Vagina (tissue), 2 donors: Measurements from ENCODE around the gene EML1. TPM values are rescaled to one million over a fixed set of nuclear protein-coding genes. Genes with fewer than 3 reads are reported as not detected.

ENCODE experiments used
- DNase-seq, 2 donors: peaks; one replicate each; pipeline ENCODE4 v3.0.0-alpha.2; 2017; ENCODE audit errors: extremely low spot score in 2 of 2
- H3K27ac ChIP-seq: fragments of 200-600 bp; sonication (generic); one replicate; pipeline ENCODE4 v1.5.1; 2019
- H3K27me3 ChIP-seq: fragments of 200-600 bp; sonication (generic); one replicate; pipeline ENCODE4 v1.5.1; 2019
- H3K36me3 ChIP-seq, 2 donors: fragments of 200-600 bp; sonication (generic); one replicate each; pipeline ENCODE4 v1.5.1; 2017 to 2019
- H3K4me1 ChIP-seq: fragments of 200-600 bp; sonication (generic); one replicate; pipeline ENCODE4 v1.5.1; 2019
- H3K4me3 ChIP-seq, 2 donors: fragments of 200-600 bp; sonication (generic); 1 replicate in 1 of 2; 2 replicates in 1 of 2; pipeline ENCODE4 v1.5.1; 2016 to 2019
- H3K9me3 ChIP-seq: fragments of 200-600 bp; sonication (generic); one replicate; pipeline ENCODE4 v1.5.1; 2019
- POLR2A ChIP-seq, 2 donors: fragments of 450-650 bp; IDR thresholded peaks; one replicate each; pipeline ENCODE4 v1.6.1; 2017; ENCODE audit warnings: antibody characterized with exemption in 2 of 2, mild to moderate bottlenecking in 2 of 2, moderate library complexity in 2 of 2
- POLR2AphosphoS5 ChIP-seq, 2 donors: sonication (generic); formaldehyde crosslinking; IDR thresholded peaks; one replicate each; pipeline ENCODE4 v1.9.0; 2017; ENCODE audit warnings: antibody characterized with exemption in 2 of 2, mild to moderate bottlenecking in 2 of 2, low read depth in 1 of 2; ENCODE audit not compliant: insufficient read depth in 1 of 2
- intact Hi-C: fragments of 100-400 bp; cut with DNase I; formaldehyde crosslinking; loops from one replicate; pipeline ENCODE4 v1.15.1; 2023
- total RNA-seq: library from RNA; depleted of rRNA; stranded (reverse); fragments of >200 nt; gene quantifications from one replicate; pipeline ENCODE4 v1.2.3, GENCODE V29; 2016
- TF ChIP-seq, protein P1 (sequence below), 3 experiments: fragments of 450-650 bp in 2 of 3; fragments of 200-600 bp in 1 of 3; sonication (generic) in 1 of 3; IDR thresholded peaks; one replicate each; pipeline ENCODE4 v1.5.1; 2017 to 2019; ENCODE audit warnings: antibody characterized with exemption in 3 of 3, mild to moderate bottlenecking in 2 of 3, moderate library complexity in 2 of 3

The EML1 gene
- total RNA-seq, 1 donor from 2014 or later, result 32.7 TPM

DNA sequence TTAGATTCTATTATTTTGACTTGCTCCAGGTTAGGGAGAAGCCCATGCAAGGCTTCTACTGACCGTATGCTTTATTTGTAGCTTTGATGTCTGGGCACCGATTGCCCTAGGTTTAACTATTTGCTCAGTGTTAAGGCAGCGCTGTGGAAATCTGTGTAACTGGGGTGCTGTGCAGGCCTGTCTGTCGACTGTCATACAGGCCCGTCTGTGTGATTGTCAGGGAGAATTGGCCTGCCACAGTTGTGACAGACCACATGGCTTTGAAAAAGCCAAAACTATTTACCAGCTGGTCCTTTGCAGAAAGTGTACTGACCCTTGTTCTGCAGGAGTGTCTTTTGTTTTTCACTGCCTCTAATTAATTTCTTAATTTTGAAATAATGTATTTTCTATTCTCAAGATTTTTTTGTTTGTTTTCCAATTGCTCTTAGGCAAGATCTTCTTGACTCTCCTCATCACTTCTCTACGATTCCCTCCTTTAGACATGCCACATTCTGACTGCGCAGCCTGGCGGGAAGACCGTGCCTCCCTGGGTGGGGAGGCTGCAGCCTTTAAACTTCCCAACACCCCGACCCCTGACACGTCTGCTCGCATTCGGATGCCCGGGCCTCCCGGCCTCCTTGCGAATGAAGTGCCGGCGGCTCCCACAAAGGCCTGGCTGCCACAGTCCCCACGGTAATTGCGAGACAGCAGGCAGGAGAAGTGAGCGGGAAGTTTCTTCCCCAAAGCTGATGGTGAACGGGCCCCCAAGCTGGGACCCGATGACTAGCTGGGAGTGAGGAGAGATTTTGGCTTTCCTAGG, 173.0 kb downstream of the EML1 start:
- intact Hi-C loops, result no loop called here

DNA sequence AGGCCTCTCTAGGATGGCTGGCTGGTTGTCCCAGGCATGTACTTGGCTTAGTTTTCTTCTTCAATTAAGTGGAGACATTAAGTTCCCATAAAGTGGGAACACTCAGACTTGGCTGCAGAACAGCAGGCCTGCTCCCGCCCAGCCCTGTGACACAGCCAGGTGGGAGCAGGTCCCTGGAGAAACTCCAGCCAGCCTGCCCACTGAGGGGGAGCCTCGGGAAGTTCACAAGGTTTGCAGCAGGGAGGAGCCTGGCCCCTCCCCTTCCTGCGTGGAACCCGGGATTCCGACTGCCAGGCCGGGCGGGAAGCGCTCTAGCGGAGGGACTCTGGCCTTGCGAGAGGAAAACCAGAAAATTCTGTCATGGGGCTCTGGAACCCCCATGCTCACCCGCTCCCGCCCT, 173.7 kb downstream of the EML1 start:
- Histone ChIP-seq H3K4me1 (no peaks in the 10 kb centered on the region), H3K9me3 (no peaks in the 10 kb centered on the region), H3K27me3 (no peaks in the 10 kb centered on the region), H3K4me3 (no peak overlapping the region), H3K27ac (no peak overlapping the region), H3K36me3 (no peaks in the 10 kb centered on the region)
- no peak for DNase-seq
- TF ChIP-seq, protein P1, sequence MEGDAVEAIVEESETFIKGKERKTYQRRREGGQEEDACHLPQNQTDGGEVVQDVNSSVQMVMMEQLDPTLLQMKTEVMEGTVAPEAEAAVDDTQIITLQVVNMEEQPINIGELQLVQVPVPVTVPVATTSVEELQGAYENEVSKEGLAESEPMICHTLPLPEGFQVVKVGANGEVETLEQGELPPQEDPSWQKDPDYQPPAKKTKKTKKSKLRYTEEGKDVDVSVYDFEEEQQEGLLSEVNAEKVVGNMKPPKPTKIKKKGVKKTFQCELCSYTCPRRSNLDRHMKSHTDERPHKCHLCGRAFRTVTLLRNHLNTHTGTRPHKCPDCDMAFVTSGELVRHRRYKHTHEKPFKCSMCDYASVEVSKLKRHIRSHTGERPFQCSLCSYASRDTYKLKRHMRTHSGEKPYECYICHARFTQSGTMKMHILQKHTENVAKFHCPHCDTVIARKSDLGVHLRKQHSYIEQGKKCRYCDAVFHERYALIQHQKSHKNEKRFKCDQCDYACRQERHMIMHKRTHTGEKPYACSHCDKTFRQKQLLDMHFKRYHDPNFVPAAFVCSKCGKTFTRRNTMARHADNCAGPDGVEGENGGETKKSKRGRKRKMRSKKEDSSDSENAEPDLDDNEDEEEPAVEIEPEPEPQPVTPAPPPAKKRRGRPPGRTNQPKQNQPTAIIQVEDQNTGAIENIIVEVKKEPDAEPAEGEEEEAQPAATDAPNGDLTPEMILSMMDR (IDR thresholded peaks at IDR 0.05), result no peak
- TF ChIP-seq POLR2AphosphoS5 (IDR thresholded peaks at IDR 0.05; ENCODE audit: insufficient read depth in 1 of 2, low read depth in 1 of 2) (peak in 1 of 2 donors; percentile 61), POLR2A (IDR thresholded peaks at IDR 0.05) (no peak)
- intact Hi-C loops, result no loop called here

More for the DNA sequence above, 173.0 kb downstream of the EML1 start:
- H3K9me3 ChIP-seq, result no peaks in the 10 kb centered on the region
- H3K27me3 ChIP-seq, result no peaks in the 10 kb centered on the region
- H3K4me3 ChIP-seq, result no peak overlapping the region
- no peak for DNase-seq
- TF ChIP-seq POLR2A (IDR thresholded peaks at IDR 0.05), result no peak
- TF ChIP-seq, protein P1 (IDR thresholded peaks at IDR 0.05), result no peak
- TF ChIP-seq POLR2AphosphoS5 (IDR thresholded peaks at IDR 0.05; ENCODE audit: insufficient read depth in 1 of 2, low read depth in 1 of 2), result no peak
- H3K36me3 ChIP-seq, result no peaks in the 10 kb centered on the region
- no peak overlapping the region for H3K27ac ChIP-seq
- H3K4me1 ChIP-seq, result no peaks in the 10 kb centered on the region

DNA sequence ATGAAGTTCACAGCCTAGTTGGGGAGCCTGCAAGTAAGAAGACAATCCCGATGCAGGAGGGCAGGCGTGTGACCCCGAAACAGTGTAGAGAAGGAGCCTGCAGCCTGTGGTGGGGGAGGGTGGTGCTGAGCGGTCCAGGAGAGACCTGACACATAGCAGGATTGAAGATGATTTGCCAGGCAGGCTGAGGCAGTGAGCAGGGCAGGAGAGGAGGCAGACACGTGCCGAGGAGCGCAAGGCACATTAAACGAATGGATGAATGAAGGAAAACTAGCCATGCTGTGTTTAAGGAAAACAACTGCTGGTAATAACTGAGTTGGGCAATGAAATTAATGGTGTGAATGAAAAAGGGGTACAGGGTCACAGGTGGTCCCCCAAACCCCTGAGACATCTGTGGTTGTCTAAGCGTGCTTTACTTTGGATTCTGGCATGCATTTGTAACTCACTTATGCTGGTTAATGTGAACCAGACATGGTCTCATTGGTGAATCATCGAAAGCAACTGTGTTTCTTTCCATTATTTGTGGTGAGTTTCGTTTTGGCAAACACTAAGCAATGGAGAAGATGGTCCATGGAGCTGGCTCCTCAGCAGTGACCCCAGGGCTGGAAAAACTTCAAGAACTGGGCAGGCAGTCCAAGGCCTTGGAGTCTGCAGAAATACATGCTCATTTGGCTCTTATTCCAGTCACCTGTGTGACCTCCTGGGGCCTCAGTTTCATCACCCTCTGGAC, 175.1 kb downstream of the EML1 start:
- peaks cover 4% of the 10 kb centered on the region for H3K4me1 ChIP-seq
- intact Hi-C loops, result no loop called here
- H3K27me3 ChIP-seq, result no peaks in the 10 kb centered on the region
- H3K27ac ChIP-seq, result no peak overlapping the region
- DNase-seq, result no peak
- TF ChIP-seq, protein P1 (IDR thresholded peaks at IDR 0.05), result no peak
- TF ChIP-seq POLR2A (IDR thresholded peaks at IDR 0.05), result no peak
- no peak for TF ChIP-seq POLR2AphosphoS5 (IDR thresholded peaks at IDR 0.05; ENCODE audit: insufficient read depth in 1 of 2, low read depth in 1 of 2)
- no peak overlapping the region for H3K4me3 ChIP-seq
- H3K9me3 ChIP-seq, result no peaks in the 10 kb centered on the region
- H3K36me3 ChIP-seq, result no peaks in the 10 kb centered on the region

DNA sequence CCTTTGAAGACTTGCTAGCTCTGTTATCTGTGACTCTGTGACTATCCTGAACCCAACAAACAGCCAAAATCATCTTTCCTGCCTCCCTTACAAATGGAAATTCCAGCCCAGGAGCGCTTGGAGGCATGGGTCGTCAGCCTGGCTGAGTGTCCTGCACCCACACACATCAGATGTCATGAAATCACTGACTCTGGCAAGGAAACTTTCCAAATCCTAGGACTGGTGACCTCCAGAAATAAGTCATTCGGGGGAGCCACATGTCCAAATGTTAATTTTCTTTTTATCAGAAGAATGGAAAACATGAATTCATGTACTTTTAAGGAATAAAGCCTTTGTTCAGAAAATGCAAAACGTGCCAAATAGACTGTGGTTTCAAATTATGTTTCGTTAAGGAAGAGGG, 175.7 kb downstream of the EML1 start:
- no peak for DNase-seq
- intact Hi-C loops, result no loop called here
- H3K9me3 ChIP-seq, result no peaks in the 10 kb centered on the region
- H3K36me3 ChIP-seq, result no peaks in the 10 kb centered on the region
- H3K27me3 ChIP-seq, result no peaks in the 10 kb centered on the region
- TF ChIP-seq, protein P1 (IDR thresholded peaks at IDR 0.05), result no peak
- TF ChIP-seq POLR2AphosphoS5 (IDR thresholded peaks at IDR 0.05; ENCODE audit: insufficient read depth in 1 of 2, low read depth in 1 of 2), result no peak
- TF ChIP-seq POLR2A (IDR thresholded peaks at IDR 0.05), result no peak
- H3K27ac ChIP-seq, result no peak overlapping the region
- no peak overlapping the region for H3K4me3 ChIP-seq
- peaks cover 4% of the 10 kb centered on the region for H3K4me1 ChIP-seq
